Measurements from ENCODE around the gene ZDHHC11.
"Not testable (repeated sequence)": the region's sequence is repeated elsewhere in the genome, so short reads cannot be mapped to it uniquely, and the experiment has no call there.

DNA sequence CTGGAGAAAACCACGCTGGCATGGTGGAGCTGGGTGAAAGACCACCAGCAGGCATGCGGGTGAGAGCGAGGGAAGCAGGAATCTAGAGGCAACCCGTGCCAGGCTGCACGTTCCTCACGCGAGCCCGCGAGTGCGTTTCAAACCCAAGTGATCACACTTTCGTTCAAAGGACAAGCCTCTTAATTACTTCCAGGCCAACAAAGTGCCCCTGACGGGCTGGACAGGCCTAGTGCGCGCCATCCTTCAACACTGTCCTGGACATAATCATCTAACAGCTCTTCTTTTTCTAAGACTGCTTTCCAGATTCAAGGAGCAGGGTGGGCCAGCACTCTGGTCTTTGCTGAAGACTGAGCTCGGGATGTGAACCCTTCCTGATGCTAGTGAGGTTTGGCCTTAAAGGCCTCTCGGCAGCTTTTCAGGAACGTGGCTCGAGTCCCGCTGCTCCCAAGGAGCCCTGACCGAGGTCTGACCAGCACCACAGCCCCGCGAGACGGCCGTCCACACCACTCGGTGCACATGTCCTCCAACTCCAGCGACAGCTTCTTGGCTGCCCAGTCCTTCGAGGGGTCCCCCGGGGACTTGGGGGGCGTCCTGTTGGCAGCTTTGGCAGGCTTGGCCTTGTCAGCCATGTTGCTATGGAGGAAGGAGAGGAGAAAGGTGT, 81.2 kb downstream of the ZDHHC11 start:
- TF ChIP-seq CTCF (conservative IDR thresholded peaks at IDR 0.05; ENCODE audit: low read depth, low read length); EZH2 (IDR thresholded peaks at IDR 0.05; ENCODE audit: low read length, unreplicated experiment): not testable (repeated sequence)
